HCEC 1CT (cell line): ENCODE results near the gene SMIM43.

Experiments
- DNase-seq: peaks from one replicate; pipeline ENCODE4 v3.0.0-alpha.2; 2017

Gene SMIM43

DNA sequence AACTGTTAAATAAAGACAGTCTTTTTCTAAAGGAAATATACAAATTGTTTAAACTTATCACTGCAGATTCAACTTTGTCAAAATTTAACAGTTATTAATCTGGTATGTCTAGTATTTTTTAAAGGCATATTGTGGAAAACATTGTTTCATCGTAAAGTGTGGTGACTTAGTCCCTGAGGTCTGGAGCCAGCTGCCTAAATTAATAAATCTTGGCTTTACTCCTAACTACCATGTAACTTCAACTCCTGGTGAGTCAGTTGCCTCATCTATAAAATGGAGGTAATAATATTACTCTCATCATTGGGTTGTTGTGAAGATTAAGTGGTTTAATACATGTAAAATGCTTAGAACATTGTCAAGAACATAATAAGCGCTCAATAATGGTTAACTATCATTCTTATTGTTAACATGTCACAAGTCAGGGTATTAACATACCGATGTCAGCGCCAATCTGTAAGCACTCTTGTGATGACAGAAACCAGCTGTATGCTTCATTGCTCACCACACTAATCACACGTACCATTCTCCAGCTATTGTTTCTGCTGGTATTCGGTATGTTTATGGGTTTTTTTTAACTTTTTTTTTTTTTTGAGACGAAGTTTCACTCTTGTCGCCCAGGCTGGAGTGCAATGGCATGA is 14.1 kb upstream of the SMIM43 start:
- peak; percentile 75 for DNase-seq

DNA sequence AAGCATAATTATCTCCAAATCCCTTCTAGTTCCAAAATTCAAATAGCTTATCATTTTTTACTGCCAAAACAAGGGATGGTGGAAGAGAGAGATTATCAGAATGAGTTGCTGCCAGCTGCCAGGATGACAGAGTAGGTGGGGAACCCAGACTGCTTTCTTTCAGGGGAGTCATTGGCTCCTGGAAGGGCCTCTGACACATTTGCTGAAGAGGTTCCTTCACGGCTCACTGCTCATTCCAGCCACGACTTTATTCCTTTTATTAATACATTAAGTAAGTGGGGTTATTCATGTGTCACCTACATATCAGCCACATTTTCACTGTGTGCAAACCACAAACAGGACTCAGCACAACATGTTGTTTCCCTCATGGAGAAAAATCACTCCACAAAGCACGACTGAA is 12.7 kb upstream of the SMIM43 start:
- no peak for DNase-seq

DNA sequence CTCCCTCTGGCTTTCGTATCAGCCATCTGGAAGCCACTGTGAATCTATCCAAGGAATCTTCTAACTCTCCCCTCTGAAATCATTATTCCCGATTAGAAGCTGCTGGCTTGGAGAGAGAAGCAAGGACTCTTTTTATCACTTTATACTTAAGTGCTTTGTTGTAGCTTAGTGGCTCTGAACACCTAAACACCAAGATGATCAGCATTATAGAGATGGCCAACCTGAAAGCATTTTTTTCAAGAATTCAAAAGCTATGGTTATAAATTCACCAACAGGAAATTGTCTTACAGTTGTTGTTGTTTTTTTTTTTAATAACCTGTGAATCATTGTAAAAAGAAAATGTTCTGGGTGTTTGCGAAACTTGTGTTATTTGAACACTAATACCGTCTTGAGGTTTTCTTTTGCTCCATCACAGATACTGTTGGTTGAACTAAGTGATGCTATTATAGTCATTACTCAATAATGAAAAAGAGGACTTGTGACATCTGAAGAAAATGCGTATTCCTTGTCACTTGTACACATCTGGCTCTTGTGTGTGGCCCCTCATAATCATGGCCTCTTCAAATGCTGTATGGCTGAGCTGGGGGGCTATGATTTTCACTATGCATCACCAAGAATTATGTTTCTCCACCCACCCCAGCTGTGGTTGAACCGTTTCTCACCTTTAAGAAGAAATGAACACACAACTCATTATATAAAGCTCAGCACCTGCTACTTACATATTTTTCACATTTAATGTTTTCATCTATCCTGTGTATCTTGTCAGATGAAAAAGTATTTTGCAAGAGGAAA is 11.8 kb upstream of the SMIM43 start:
- peak; percentile 26 for DNase-seq

DNA sequence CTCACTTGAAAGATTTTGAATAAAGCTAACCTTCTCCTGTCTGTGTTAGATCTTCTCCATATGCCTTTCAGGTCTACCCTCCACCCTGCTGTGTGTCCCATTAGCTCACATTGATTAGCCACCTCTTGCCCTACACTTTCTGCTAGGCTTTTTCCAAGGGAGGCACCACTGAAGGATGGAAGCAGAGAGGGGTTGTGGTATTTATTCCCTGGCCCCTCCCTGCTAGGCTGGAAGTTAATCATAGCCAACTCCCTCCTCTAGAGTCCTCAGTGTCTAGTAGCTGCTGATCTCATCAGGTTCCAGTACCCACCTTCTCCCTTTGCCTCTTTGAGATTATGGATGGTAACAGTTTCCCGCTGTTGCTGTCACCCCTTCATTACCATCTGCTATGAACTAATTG is 8.9 kb upstream of the SMIM43 start:
- DNase-seq = no peak

DNA sequence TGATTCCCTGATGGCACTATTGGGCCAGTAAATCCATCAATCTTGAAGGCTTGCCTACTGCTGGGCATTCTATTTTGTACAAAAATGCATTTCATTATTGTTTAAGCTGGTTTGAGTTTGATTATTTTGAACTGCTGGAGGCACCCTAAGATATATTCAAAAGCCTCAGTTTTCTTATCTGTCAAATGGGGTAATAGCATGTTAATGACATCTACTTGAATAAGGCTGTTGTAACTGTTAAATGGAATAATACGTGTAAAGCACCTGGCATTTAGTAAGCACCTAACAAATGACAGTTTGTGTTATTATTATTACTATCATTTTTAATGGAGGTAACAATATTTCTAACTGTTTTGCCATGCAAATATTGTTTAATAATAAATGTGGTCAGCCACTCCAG is 6.9 kb upstream of the SMIM43 start:
- DNase-seq = no peak

DNA sequence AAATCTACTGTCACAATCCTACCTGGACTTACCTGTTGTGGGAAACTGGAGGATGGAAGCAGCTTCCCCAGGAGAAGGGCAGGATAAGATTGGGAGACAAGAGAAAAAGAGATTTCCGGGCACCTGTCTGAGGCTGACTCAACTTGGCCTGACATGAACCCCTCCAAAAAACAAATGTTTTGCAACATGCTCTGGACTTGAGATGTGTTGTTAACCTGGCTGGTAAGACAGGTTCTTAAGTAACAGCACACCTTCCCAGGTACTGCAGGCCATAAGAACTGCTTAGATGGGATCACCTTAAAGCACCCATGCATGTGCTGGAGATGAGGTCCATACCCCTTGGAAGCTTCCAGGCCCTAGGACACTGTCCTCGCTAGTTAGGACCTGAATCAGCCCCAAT is 4.4 kb upstream of the SMIM43 start:
- no peak for DNase-seq

DNA sequence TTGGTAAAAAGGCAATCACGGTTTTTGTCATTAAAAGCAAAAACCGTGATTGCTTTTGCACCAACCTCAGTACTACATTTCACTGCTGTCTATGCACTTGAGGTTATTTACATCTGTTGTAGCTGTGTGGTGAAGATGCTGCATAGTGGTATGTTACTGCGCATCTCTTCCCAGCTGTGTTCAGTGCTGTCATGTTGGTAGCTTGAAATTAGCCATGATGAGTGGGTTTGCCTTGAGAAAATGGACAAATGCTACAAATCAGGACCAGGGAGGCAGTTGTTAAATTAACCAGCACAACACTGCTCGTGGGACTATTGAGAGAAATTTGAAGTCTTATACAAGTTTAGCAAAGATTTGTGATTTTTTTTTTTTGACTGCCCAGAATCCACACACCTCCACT is 2.2 kb upstream of the SMIM43 start:
- no peak for DNase-seq

DNA sequence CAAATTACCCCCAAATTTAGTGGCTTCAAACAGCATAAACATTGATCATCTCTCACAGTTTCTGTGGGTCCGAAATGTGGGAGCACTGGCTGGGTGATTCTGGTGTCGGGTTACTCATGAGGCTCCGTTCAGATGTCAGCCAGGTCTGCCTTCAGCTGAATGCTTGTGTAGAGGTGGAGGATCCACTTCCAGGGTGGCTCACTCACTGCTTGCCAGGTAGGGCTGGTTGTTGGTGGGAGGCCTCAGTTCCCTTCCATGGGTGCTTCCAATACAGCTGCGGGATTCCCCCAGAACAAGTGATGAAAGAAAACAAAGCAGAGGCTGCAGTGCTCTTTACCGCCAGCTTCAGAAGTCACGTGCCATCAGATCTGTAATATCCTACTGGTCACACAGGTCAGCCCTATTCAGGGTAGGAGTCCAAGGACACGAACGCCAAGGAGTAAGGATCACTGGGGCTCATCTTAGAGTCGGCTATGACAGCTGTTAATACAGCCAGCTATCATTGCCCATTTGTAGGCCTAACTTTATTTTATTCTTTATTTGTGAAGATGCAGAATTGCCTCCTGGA is 1.1 kb upstream of the SMIM43 start:
- no peak for DNase-seq

DNA sequence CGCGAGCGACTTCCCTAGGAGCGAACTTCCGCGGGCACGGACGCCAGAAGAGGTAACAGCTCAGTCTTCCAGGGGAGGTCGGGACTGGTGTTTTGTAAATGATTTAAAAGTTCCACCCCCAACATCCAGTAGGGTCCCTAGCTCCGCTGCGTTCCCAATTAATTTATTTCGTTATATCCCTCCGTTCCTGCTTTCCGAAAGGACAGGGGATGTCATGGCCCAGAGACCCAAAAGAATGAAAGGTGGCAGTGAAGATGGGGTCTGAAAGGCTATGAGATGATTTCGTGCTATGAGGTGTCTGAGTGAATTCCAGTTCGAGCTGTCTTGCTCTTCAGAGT is 373 bp upstream of the SMIM43 start:
- no peak for DNase-seq

DNA sequence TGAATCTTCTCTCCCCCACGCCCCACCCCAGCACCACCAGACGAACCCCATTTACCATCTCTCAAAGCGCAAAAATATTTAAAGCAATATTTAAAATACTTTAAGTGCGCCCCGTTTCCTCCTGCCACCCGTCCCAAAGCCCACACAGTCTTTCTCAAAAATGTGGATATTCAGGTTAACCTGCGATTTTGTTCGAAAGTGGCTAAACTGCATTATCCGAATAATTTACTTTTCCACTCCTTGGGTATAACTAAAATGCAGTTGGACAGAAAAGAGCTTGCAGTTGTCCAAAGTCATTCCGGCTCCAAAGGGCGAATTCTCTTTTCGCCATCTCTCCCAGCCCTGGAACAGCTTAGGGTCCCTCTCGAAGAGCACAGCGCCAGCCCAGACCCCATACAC is 662 bp downstream of the SMIM43 start:
- DNase-seq = no peak

DNA sequence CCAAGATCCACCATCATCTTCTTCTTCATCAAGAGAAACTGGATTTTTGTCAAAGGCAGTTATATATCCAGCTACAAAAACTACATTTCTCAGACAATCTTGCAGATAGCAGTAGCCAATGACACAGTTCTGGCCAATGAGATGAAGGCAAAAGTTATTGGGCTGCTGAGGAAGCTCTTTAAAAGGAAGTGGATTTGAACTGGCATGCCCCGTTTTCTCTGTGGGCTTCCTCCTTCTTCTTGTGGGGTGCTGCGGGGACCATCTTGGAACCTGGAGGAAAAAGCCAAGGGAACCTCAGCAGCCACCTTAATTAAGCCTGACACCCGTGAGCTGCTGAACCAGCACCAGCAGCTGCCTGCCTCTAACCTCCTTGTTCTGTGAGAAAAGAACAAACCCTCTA is 4.8 kb downstream of the SMIM43 start:
- no peak for DNase-seq

DNA sequence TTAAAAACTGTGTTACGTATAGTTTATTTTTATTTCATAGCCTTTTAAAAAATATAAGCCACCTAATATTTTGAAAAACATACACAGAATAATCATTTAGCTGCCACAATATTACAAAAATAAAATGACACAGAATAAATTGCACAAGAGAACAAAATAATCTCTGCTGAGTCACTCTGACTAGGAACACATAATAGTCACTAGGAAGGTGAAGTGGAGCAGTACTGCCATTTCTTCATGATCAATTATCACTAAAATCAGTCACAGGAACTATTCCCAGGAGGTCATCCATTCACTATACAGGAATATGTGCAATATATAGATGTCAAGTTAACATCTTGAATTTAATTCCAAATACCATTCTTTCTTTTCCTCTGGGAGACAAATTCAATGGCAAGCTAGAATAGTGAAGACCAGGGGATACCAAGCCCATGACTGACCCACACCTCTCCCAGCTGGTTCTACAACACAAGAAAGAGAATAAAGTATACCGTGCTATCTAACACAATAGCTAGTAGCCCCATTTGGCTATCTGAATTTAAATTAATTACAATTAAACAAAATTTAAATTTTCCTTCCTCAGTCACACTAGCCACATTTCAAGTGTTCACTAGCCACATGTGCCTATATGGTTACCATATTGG is 5.9 kb downstream of the SMIM43 start:
- peak; percentile 26 for DNase-seq

DNA sequence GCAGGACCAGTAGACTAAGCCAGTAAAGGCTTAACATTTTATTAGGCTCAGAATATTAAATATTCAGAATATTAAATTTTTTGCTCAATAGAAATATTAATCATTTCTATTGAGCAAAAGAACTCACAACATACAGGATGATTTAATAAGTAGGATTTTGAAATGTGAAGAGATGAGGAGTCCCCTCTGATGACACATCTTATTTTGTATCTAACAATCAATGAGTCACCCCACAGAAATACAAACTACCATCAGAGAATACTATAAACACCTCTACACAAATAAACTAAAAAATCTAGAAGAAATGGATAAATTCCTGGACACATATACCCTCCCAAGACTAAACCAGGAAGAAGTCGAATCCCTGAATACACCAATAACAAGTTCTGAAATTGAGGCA is 12.8 kb downstream of the SMIM43 start:
- DNase-seq = peak; percentile 48

DNA sequence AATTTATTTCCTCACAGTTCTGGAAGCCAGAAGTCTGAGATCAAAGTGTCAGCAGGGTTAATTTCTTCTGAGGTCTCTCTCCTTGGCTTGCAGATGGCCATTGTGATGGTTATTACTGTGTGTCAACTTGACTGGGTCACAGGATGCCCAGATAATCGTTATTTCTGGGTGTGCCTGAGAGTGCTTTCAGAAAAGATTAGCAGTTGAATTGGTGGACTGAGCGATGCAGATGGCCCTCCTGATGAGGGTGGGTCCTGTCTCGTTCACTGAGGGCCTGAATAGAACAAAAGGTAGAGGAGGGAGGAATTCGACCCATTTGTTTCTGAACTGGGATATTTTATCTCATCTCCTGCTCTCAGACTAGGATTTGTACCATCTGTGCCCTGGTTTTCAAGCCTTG is 15.7 kb downstream of the SMIM43 start:
- no peak for DNase-seq

DNA sequence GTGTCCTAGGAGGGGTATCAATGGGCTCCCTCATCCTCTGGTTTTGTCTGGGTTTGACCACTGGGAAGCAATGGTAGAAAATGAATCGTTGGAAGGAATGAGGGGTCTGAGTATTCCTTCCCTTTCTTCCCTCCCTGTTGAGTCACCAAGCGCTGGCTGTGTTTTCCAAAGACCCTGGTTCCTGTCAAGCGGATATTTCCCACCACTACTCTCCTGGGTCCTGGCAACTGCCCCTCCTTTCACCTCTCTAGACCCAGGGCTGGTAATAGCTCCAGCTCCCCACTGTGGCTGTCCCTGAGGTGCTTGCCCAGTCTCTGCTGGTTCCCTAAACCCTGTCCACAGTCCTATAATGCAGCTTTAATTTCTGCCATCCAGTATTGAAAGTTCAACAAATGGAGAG is 22.2 kb downstream of the SMIM43 start:
- DNase-seq = no peak

DNA sequence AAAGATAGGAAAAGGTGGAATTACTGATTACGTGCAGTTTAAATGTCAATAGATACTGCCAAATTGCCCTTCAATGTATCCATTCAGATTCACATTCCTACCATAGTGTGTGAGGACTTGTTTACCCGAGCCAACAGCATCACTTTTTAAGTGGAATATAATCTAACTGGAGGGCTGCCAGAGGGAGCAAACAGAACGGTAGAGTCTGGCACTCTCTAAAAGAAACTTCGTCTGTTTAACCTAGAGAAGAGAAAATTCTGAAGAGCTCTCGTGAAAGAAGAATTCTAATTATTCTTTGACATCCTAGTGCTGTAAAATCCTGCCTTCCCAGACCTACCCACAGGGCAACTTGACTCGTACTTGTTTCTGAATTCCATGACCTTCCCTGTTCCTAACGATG is 23.2 kb downstream of the SMIM43 start:
- no peak for DNase-seq

DNA sequence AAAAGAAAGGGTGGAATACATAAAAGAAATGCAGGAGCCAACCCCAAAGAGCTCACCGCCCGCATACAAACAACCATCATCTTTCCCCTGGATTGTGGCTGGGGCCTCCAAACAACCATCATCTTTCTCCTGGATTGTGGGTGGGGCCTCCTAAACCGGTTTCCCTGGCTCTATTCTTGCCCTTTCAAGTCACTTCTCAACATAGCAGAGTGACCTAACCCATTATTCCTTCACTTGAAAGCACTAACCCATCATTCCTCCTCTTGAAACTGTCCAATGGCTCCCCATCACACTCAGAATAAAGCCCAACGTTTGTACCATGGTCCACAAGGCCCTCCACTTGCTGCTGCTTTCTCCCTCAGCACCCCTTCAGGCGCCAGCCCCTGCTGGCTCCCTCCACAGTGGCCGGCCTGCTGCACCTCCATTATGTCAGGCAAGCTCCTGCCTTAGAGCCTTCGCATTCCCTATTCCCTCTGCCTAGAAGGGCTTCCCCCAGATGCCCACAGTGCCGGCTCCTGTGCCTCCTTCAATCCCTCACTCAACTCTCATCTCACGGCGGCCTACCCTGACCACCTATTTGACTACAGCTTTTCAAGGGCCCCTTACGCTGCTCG is 24.1 kb downstream of the SMIM43 start:
- no peak for DNase-seq

DNA sequence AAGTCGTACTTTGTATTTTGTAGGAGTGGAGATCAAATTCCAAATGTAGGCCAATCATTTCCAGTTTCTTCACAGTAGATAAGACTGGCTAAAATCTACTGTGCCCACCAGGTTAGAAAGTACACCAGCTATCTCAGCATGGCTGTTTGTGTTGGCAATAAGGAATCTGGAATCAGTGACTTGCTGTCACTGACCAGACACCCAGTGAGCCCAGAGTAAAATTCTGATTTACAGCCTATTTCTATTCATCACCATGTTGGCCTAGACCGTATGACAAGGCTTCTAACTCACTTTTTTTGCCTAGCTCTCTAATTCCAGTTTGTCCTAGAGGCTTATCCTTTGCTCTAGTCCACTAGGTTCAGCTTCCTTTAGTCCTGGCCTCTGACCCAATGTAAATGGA is 25.4 kb downstream of the SMIM43 start:
- DNase-seq = no peak

DNA sequence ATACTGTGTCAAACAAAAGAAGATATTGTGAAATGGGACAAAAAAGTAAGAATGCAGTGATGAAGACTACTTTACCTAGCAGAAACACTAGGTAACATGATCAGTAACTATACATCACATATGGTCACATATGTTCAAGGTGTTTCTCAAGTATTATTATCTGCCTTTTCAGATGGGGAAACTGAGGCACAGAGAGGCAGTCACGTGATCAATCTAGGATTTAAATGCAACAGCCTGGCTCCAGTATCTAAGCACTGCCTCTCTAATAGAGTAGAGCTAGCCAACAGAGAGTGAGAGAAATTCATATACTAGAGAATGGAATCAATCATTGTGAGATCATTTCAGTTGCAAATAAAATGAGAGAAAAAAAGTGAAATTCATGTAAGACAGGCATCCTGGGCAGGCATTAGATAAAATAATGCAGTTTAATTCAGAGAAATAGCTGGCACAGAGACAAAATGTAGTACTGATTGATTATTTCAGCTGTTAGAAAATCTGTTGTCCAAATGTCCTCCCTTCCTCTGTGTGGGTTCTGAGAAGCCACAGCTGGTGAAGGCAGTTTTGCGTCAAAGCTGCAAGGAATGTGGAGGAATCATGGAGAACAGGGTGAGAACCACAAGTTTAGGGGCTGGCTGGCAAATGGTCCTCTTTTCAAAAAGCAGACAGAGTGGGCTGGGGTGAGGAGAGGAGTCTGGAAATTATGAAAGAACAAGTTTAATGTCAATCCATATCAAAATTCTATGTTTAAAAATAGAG is 26.0 kb downstream of the SMIM43 start:
- peak; percentile 17 for DNase-seq

DNA sequence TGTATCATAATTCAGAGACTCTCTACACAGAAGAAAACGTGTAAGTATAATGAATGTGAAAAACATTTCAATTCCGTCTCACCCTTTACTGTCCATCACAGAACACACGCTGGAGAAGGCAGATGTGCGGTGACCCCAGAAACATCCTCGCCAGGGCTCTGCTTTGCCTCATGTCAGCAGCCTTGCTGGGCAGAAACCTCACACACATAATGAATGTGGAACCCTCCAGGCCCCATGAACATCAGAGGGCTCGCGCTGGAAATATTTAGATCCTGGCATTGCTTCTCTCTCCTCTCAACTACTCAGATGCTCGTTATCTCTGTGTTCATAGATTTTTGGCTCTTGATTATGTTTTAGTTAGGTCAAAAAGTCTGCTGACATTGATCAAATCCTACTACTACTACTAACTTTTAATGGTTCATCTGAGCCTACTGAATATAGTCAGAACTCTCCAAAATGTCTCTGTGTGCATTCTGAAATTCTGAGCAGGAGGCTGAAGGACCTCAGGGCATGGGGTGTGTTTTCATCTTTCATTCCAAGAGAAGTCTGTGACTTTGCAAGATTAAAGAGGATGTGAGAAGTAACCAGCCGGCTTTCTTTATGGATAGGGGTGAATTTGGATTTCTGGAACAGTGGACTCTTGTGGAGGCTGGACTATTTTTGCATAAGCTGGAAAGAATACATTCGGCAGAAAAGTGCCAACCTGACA is 27.0 kb downstream of the SMIM43 start:
- DNase-seq = no peak

DNA sequence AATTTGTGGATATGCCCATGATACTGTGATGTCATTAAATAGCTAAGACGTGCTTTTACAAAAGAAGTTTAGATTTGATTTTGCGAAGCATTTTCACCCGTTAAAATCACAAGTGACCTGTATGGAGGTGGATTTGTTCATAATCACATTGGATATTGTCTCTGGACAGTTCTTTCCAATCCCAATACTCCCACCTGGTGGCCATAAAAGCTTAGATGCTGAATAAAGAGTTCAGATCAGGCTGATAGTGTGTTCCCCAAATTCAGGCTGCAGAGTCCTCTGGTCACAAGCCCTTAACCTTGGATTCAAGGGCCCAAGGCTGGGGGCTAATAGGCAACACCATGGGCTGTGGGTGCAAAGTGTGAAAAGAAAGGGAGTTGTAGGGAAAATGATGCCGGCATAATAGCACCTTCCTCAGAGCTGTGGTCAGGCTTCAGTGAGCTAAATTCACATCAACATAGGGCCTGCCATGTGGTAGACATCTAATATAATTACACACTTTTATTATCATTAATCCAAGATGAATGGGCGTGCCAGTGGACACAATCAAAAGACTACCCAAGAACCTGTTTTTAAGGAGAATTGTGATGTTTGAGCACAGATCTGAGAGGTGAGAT is 28.1 kb downstream of the SMIM43 start:
- peak; percentile 45 for DNase-seq

DNA sequence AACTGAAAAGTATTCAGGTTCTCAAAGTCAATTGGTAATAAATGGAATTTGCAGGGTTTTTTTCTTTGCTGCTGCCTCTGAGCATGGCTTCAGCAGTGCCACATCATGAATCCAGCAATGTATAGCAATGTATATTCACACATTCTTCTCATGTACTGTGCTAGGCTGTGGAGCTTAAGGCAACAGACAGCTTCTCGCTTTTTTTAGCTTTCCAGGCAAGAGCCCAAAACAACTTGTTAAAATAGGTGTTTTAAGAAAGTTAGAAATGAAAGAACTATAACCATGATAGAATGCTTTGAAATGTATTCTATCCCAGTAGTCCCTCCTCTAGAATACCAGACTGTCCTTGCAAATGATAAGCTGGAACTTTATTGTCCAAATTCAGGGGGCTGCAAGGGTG is 30.4 kb downstream of the SMIM43 start:
- DNase-seq = no peak
